HG03159 (cell line): ENCODE results near the gene CHRM1.

Experiments used
- ATAC-seq: cut with Tn5 transposase; IDR thresholded peaks from one replicate; pipeline ENCODE4 v1.9.1; 2021; ENCODE audit warnings: mild to moderate bottlenecking, moderate library complexity; ENCODE audit not compliant: unreplicated experiment

The CHRM1 gene

GRCh38 chr11:62908468-62909072, 12.6 kb downstream of the CHRM1 start:
- ATAC-seq, result no peak

GRCh38 chr11:62905927-62906531, 15.1 kb downstream of the CHRM1 start:
- no peak for ATAC-seq

- no peak for ATAC-seq
Measured at GRCh38 chr11:62905296-62905695, 15.9 kb downstream of the CHRM1 start.

DNA sequence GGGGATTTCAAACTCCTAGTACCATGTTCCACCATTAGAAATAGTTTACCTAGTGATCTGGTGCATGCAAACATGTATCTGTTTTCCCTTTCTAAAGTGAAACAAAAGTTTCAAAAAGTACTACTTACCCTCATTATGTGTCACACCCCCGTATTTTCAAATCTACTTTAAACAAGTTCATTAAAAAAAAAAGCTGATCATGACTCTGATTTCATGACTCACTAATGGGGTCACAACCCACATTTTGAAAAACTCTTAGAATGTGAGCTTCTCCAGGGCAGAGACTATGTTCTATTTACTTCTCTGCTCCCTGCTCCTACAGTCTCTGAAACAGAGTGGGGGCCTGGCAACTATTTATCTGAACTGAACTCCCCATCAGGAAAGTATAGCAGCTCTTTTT, 18.2 kb downstream of the CHRM1 start:
- no peak for ATAC-seq

DNA sequence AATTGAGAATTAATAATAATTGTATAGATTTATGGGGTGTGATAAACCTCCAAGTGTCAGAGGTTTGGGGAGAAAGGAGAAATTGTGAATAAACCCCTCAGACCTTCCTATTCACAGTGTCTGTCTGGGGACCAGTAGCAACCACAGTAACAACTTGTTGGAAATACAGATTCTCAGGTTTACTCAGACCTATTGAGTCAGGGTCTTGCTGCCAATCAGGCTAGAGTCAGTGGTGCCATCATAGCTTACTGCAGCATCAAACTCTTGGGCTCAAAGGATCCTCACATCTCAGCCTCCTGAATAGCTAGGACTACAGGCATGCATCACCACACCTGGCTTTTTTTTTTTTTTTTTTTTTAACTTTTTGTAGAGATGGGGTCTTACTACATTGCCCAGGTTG, 23.1 kb downstream of the CHRM1 start:
- ATAC-seq, result no peak

DNA sequence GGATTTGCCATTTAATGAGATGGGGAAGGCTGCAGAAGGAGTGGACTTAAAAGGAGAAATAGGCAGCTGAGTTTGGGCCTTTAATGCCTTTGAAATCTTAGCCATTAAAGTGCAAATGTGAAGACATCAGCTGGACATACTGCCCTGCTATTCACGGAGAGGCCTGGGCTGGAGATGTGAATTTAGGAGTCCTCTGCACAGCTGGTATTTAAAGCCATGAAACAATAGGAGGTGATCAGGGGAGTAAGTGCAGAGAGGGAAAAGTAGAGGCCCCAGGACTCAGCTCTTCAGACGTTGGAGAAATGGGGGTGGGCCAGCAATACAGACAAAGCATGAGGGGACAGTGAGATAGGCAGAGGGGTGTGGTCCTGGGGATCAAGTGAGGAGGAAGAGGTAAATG, 23.9 kb downstream of the CHRM1 start:
- ATAC-seq, result no peak

GRCh38 chr11:62896049-62896448, 25.1 kb downstream of the CHRM1 start:
- no peak for ATAC-seq

DNA sequence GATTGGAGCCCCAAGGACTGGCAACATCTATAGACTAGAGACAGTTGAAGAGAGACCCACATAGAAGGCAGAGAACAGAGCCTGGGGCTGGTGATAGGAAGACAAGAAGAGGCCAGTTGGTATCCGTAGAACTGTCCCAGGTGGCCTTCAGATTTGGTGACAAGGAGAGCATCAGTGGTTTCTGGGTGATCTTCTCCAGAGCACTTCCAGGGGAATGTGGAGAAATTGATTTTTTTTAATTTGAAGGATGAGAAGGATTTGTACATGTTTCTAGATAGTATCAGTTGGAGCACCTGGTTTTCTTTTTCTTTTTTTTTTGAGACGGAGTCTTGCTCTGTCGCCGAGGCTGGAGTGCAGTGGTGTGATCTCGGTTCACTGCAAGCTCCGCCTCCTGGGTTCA, 25.7 kb downstream of the CHRM1 start:
- no peak for ATAC-seq

- no peak for ATAC-seq
Measured at GRCh38 chr11:62892077-62892922, 28.9 kb downstream of the CHRM1 start.

DNA sequence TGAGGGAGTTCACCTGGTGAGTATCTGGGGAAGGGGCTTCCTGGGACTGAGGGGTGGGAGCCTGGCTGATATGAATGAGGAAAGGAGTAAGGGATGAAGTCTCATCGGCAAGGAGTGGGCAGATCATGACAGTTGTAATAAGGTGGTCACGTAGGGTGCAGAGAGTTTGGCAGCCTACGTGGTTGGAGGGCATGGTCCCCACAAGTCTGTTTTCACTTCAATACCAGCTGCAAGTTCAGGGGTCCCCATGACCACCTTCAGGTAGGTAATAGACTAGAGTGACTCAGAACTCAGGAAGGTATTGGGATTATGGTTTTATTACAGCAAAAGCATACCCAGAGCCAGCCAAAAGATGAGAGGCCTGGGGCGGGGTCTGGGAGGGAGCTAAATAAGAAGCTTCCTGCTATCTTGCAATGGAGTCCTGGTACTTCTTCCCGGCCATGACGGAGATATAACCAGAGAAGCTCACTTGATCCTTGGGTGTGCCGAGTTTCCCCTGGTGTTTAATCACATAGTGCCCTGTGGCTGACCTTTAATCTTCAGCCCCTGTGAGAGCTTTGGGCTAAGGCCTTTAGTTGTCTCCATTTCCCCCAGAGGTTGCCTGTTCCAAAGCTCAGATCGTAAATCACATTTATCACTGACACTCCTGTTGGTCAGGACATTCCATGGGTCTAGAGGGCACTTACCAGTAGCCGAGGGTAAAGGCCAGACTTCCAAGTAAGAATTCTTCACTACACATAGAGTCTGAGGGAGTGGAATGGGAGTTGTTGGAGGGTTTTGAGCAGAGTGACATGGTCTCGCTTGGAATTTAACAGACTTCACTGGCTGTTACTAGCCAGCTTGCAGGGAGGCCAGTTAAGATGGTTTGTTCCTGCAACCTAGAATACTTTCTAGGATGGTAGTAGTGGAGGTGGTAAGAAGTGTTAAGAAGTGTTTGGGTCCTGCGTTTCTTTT, 31.4 kb downstream of the CHRM1 start:
- no peak for ATAC-seq

GRCh38 chr11:62889126-62889483, 32.1 kb downstream of the CHRM1 start:
- ATAC-seq, result no peak

DNA sequence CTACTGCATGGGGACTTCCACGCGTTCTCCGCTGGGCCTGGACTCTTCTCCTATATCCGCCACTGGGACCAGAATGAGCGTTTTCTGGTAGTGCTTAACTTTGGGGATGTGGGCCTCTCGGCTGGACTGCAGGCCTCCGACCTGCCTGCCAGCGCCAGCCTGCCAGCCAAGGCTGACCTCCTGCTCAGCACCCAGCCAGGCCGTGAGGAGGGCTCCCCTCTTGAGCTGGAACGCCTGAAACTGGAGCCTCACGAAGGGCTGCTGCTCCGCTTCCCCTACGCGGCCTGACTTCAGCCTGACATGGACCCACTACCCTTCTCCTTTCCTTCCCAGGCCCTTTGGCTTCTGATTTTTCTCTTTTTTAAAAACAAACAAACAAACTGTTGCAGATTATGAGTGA, 32.8 kb downstream of the CHRM1 start:
- no peak for ATAC-seq

DNA sequence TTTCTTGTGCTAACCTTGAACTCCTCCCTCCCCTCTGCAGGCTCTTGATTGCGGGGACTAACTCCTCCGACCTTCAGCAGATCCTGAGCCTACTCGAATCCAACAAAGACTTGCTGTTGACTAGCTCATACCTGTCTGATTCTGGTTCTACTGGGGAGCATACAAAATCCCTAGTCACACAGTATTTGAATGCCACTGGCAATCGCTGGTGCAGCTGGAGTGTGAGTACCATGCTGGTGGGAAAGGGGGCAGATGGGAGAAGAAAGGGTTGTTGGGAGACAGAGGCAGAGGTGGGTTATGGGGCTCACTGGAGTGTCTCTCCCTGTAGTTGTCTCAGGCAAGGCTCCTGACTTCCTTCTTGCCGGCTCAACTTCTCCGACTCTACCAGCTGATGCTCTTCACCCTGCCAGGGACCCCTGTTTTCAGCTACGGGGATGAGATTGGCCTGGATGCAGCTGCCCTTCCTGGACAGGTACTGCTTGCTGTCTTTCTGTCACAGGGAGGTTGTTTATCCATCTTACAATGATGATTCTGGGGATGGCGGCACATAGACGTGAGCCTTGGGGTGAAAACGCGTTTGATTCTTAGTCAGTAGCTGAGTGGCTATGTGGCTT, 35.9 kb downstream of the CHRM1 start:
- ATAC-seq, result no peak

- ATAC-seq, result no peak
Measured at GRCh38 chr11:62883673-62884072, 37.5 kb downstream of the CHRM1 start.

DNA sequence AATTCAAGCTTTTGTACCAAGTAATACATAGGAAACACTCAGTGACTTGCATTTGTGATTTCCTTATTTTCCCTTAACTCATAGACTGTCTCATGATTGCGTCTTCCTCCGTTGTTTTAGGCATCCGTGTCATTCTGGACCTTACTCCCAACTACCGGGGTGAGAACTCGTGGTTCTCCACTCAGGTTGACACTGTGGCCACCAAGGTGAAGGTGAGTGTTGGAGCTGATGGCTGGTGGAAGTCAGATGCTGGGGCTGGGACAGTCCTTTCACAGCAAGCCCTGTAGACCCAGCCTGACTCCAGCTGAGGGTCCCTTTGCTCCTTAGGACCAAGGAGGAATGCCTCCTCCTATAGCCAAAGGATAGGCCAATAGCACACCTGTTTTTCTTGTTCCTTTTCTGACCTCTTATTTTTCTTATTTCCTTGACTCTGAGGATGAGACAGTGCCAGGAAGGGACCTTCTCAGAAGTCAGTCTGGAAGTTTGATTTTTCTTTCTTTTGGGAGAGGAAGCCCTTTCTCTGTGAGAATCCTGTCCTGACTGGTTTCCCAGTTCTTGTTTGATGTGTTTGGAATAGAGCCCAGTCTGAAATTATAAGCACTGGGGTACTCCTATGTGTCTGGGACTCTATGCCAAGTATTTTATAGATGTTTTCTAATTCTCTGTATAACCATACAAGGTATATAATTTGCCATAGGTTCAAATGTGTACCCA, 38.2 kb downstream of the CHRM1 start:
- ATAC-seq, result no peak

- ATAC-seq, result no peak
Measured at GRCh38 chr11:62882431-62882749, 38.8 kb downstream of the CHRM1 start.

DNA sequence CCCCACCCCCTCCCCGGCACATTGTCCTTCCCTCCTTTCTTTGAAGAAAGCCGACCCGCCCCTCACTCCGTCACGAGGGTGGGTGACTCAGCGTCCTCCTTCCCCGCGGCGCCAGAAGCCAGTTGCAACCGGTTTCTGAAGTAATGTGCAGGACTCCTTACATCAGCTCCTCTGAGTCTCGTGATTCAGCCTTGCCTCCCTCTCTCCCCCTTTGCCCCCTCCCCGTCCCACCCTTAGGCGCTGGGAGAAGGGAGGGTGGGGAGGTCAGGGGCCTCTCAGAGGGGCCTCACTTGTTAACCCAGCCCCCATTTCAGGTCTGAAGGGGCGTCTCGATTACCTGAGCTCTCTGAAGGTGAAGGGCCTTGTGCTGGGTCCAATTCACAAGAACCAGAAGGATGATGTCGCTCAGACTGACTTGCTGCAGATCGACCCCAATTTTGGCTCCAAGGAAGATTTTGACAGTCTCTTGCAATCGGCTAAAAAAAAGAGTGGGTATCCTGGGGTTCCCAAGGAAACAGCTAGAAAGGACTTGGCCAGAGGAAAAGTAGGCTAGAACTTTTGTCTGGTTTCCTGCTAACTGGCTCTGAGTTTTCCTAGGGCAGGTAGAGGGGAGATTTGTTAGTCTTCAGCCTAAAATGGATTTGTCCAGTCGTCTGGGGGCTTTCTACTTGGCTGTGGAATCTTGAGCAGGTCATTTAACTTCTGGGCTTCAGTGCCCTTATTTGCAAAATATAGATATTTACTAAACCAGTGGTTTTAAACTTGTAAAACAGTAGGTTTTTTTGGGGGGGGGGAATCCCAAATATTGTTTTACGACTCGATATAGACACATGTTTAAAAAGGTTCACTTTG, 39.4 kb downstream of the CHRM1 start:
- ATAC-seq, result peak; percentile 44

DNA sequence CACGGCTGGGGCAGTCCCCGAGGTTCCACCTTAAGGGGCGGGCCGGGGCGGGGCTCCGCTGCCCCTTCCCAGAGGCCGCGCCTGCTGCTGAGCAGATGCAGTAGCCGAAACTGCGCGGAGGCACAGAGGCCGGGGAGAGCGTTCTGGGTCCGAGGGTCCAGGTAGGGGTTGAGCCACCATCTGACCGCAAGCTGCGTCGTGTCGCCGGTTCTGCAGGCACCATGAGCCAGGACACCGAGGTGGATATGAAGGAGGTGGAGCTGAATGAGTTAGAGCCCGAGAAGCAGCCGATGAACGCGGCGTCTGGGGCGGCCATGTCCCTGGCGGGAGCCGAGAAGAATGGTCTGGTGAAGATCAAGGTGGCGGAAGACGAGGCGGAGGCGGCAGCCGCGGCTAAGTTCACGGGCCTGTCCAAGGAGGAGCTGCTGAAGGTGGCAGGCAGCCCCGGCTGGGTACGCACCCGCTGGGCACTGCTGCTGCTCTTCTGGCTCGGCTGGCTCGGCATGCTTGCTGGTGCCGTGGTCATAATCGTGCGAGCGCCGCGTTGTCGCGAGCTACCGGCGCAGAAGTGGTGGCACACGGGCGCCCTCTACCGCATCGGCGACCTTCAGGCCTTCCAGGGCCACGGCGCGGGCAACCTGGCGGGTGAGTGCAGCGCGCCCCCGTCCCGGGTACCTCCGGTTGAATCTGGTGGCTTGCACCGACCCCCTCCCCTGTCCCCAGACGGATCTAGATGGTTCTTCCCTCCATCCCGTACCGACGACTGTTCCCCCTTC, 40.2 kb downstream of the CHRM1 start, which contains the start of gene SLC3A2:
Gene SLC3A2, plus strand, starts transcription at position 94 of the 776 bp plus-strand sequence. Its CDS starts 128 bp downstream, at position 222.
- ATAC-seq, result peak; percentile 60
